GM12878 (cell line): ENCODE measurements around the gene PAIP2. TPM values are rescaled to one million over a fixed set of nuclear protein-coding genes. Genes with fewer than 3 reads are reported as not detected.

Experiments
- BCLAF1 ChIP-seq: fragments of 450-650 bp; IDR thresholded peaks from 2 replicates; pipeline ENCODE4 v1.6.1; 2017; ENCODE audit warnings: antibody characterized with exemption, mild to moderate bottlenecking, moderate library complexity
- EED ChIP-seq: sonication (generic); IDR thresholded peaks from 2 replicates; pipeline ENCODE4 v1.6.1; 2016; ENCODE audit warnings: antibody characterized with exemption, low read depth
- LARP7 ChIP-seq: fragments of 450-650 bp; IDR thresholded peaks from 2 replicates; pipeline ENCODE4 v1.6.1; 2017; ENCODE audit warnings: mild to moderate bottlenecking
- MLLT1 ChIP-seq: fragments of 450-650 bp; IDR thresholded peaks from 2 replicates; pipeline ENCODE4 v1.6.1; 2016; ENCODE audit warnings: mild to moderate bottlenecking
- PML ChIP-seq: IDR thresholded peaks from 2 replicates; pipeline ENCODE4 v1.6.1; 2012; ENCODE audit warnings: low read length, inconsistent platforms
- SUZ12 ChIP-seq: fragments of 200-600 bp; sonication (generic); IDR thresholded peaks from one replicate; pipeline ENCODE4 v1.6.1; 2018; ENCODE audit warnings: antibody characterized with exemption, mild to moderate bottlenecking; ENCODE audit not compliant: unreplicated experiment
- YBX1 ChIP-seq: fragments of 450-650 bp; IDR thresholded peaks from 2 replicates; pipeline ENCODE4 v1.6.1; 2016; ENCODE audit warnings: antibody characterized with exemption
- ZBTB33 ChIP-seq: fragments of 450-650 bp; IDR thresholded peaks from 2 replicates; pipeline ENCODE4 v1.6.1; 2017; ENCODE audit warnings: mild to moderate bottlenecking
- ZNF592 ChIP-seq: fragments of 450-650 bp; IDR thresholded peaks from 2 replicates; pipeline ENCODE4 v1.6.1; 2017; ENCODE audit warnings: mild to moderate bottlenecking, moderate library complexity
- polyA plus RNA-seq, 11 experiments: library from polyadenylated mRNA; depleted of rRNA in 4 of 11; unstranded in 6 of 11; stranded (reverse) in 5 of 11; fragments of >200 nt; fragmentation: Nextera tagmentation in 4 of 11; fragmentation: Illumina TruSeq in 1 of 11; extraction: Ambion mirVana in 4 of 11; extraction: Trizol in 1 of 11; gene quantifications; 1 replicate in 1 of 11; 2 replicates in 10 of 11; pipeline versions ENCODE4 v1.2.1 to v1.2.3, GENCODE V29; 2011 to 2016; ENCODE audit warnings: inconsistent platforms in 2 of 11, missing spikeins in 2 of 11, low read depth in 1 of 11
- total RNA-seq, 4 experiments: library from RNA; depleted of rRNA in 3 of 4; stranded (reverse); fragments of >200 nt in 3 of 4; fragmentation: Illumina TruSeq in 1 of 4; extraction: Trizol in 1 of 4; gene quantifications; 2 replicates each; pipeline versions ENCODE4 v1.2.1 to v1.2.3, GENCODE V29; 2013 to 2021

Gene PAIP2
- total and polyA plus RNA-seq, 10 of the 15 experiments (the other 5 are each of a cell fraction or from before 2014, with no cell fraction given) = 49.9 to 154 (median 102) TPM

GRCh38 chr5:139293507-139294373 lies 47.9 kb upstream of the PAIP2 start, which contains the start of gene MATR3 (continued):
- peak; percentile 87; the same call in 1 of the 2 replicates for TF ChIP-seq MLLT1
- peak; percentile 63; the same call in 1 of the 2 replicates for TF ChIP-seq EED
- no peak for TF ChIP-seq SUZ12
- TF ChIP-seq LARP7 = peak; percentile 69
- no peak for TF ChIP-seq BCLAF1
- TF ChIP-seq YBX1 = no peak
- TF ChIP-seq ZNF592 = no peak
- peak; percentile 98 for TF ChIP-seq PML
- TF ChIP-seq ZBTB33 = no peak
